WTC11 (cell line): Measurements from ENCODE around the gene TAMALIN. TPM values are rescaled to one million over a fixed set of nuclear protein-coding genes. Genes with fewer than 3 reads are reported as not detected.

ENCODE experiments used
- ATAC-seq: fragments of 200-7000 bp; cut with Tn5 transposase; 2 replicates; pipeline ENCODE4 v1.10.0; 2021; ENCODE audit warnings: mild to moderate bottlenecking, moderate library complexity
- CTCF ChIA-PET: fragments of 300-600 bp; sonication (Branson Sonifier 250); formaldehyde crosslinking; loops from one replicate; lab custom pipeline; 2021; ENCODE audit warnings: antibody characterized with exemption; lab: Charles Lee
- POLR2A ChIA-PET: fragments of 350-600 bp; sonication (Branson Sonifier 250); formaldehyde crosslinking; loops from one replicate; lab custom pipeline; 2021; ENCODE audit warnings: antibody characterized with exemption; lab: Charles Lee
- DNase-seq: peaks from one replicate; pipeline ENCODE4 v3.0.0; 2021; ENCODE audit warnings: low spot score
- H3K27ac Mint-ChIP-seq: 2 replicates; pipeline ENCODE4 v1.8.0; 2021; ENCODE audit warnings: mixed read lengths
- H3K27me3 Mint-ChIP-seq: 2 replicates; pipeline ENCODE4 v1.8.0; 2021; ENCODE audit warnings: low read depth, mild to moderate bottlenecking, moderate library complexity, mixed read lengths
- H3K36me3 Mint-ChIP-seq: 2 replicates; pipeline ENCODE4 v1.8.0; 2021; ENCODE audit warnings: mixed read lengths
- H3K4me1 Mint-ChIP-seq: 2 replicates; pipeline ENCODE4 v1.8.0; 2022; ENCODE audit warnings: mixed read lengths
- H3K4me3 Mint-ChIP-seq: 2 replicates; pipeline ENCODE4 v1.8.0; 2021; ENCODE audit warnings: mild to moderate bottlenecking, moderate library complexity, mixed read lengths
- H3K9me3 Mint-ChIP-seq: 2 replicates; pipeline ENCODE4 v1.8.0; 2021; ENCODE audit warnings: mixed read lengths
- AR ChIP-seq: fragments of 250-450 bp; sonication (Bioruptor Pico); IDR thresholded peaks from 2 replicates; pipeline ENCODE4 v1.9.0; 2021; ENCODE audit warnings: mild to moderate bottlenecking
- CTCF ChIP-seq: fragments of 200-600 bp; IDR thresholded peaks from 2 replicates; pipeline ENCODE4 v1.8.0; 2022; ENCODE audit warnings: antibody characterized with exemption
- GABPB1 ChIP-seq: sonication (generic); formaldehyde crosslinking; IDR thresholded peaks from 2 replicates; pipeline ENCODE4 v1.8.1; 2023; ENCODE audit warnings: mild to moderate bottlenecking, missing genetic modification reagents
- NFYB ChIP-seq: sonication (generic); formaldehyde crosslinking; conservative IDR thresholded peaks from 2 replicates; pipeline ENCODE4 v1.8.0; 2022; ENCODE audit warnings: low read depth, missing genetic modification reagents
- STAT6 ChIP-seq: sonication (generic); formaldehyde crosslinking; conservative IDR thresholded peaks from 2 replicates; pipeline ENCODE4 v1.8.1; 2023; ENCODE audit warnings: mild to moderate bottlenecking, low read depth, missing genetic modification reagents, moderate library complexity
- ZNF121 ChIP-seq: sonication (generic); formaldehyde crosslinking; IDR thresholded peaks from 2 replicates; pipeline ENCODE4 v1.8.0; 2023; ENCODE audit warnings: missing genetic modification reagents
- ZNF138 ChIP-seq: sonication (generic); formaldehyde crosslinking; conservative IDR thresholded peaks from 2 replicates; pipeline ENCODE4 v1.8.1; 2022; ENCODE audit warnings: mild to moderate bottlenecking, moderate library complexity, missing genetic modification reagents
- total RNA-seq: library from RNA; stranded (reverse); gene quantifications from 3 replicates; pipeline ENCODE4 v1.2.3, GENCODE V29; 2021

The TAMALIN gene
- total RNA-seq, 1 experiment from 2014 or later = 6.1 TPM

- TF ChIP-seq AR (CRISPR knock-in tag) (no peak), GABPB1 (no peak)
These were observed 43.3 kb upstream of the TAMALIN start (continued) for GRCh38 chr12:51963477-51963876.

- TF ChIP-seq STAT6 (CRISPR knock-in tag) (no peak), ZNF121 (CRISPR knock-in tag) (peak; percentile 52; the same call in 1 of the 2 replicates)
- Mint-ChIP-seq H3K36me3 (peaks cover 6% of the 10 kb centered on the region), H3K27me3 (no peaks in the 10 kb centered on the region), H3K27ac (no peak overlapping the region), H3K9me3 (peaks cover 9% of the 10 kb centered on the region), H3K4me1 (peaks cover 37% of the 10 kb centered on the region), H3K4me3 (no peak overlapping the region)
- no peak for DNase-seq
- CTCF ChIA-PET = interaction anchor here (1.0 to 3.6 kb wide), 11 partner anchors 18 to 154 kb away, joined by 3 to 24 read pairs (median 7); partner anchors contain the start of genes ACVR1B and ACVRL1
- no peak for ATAC-seq
- POLR2A ChIA-PET = no interaction called here
These were observed 37.1 kb upstream of the TAMALIN start for GRCh38 chr12:51969643-51970042.

- peak; percentile 95 for ATAC-seq
- DNase-seq = peak; percentile 63
- H3K4me1 Mint-ChIP-seq = peaks cover 32% of the 10 kb centered on the region
- ChIA-PET POLR2A (no interaction called here), CTCF (interaction anchor here (0.6 to 3.6 kb wide), 38 partner anchors 9 to 232 kb away, joined by 3 to 48 read pairs (median 6); partner anchors contain the start of genes ACVR1B, ACVRL1, ANKRD33 and TAMALIN)
- H3K4me3 Mint-ChIP-seq = no peak overlapping the region
- no peaks in the 10 kb centered on the region for H3K27me3 Mint-ChIP-seq
- H3K9me3 Mint-ChIP-seq = peaks cover 1% of the 10 kb centered on the region
- TF ChIP-seq CTCF (peak; percentile 82), ZNF138 (no peak)
- peak overlapping the region; percentile 52; the same call in 1 of the 2 replicates for H3K27ac Mint-ChIP-seq
- peaks cover 10% of the 10 kb centered on the region for H3K36me3 Mint-ChIP-seq
These were observed 35.7 kb upstream of the TAMALIN start for GRCh38 chr12:51970904-51971646.

- no peak for DNase-seq
- POLR2A ChIA-PET = no interaction called here
- TF ChIP-seq NFYB (CRISPR knock-in tag) = no peak
These were observed 34.9 kb upstream of the TAMALIN start for GRCh38 chr12:51971679-51972421.

More at GRCh38 chr12:51971679-51972421, 34.9 kb upstream of the TAMALIN start:
- Mint-ChIP-seq H3K27ac (no peak overlapping the region), H3K4me3 (no peak overlapping the region), H3K9me3 (no peaks in the 10 kb centered on the region), H3K36me3 (peaks cover 16% of the 10 kb centered on the region), H3K4me1 (peaks cover 31% of the 10 kb centered on the region), H3K27me3 (no peaks in the 10 kb centered on the region)
- no peak for ATAC-seq
- CTCF ChIA-PET = interaction anchor here (0.6 to 3.6 kb wide), 6 partner anchors 32 to 91 kb away, joined by 3 to 48 read pairs (median 11); no protein-coding TSS in a partner anchor
